ENCODE data around the gene MTUS2. TPM values are rescaled to one million over a fixed set of nuclear protein-coding genes. Genes with fewer than 3 reads are reported as not detected.

Gene MTUS2
- total RNA-seq (2021; fragmentation: NEBNext Ultra II Directional; extraction: Animal tissue kit (Norgen Biotek cat#: 25700)): under 1 TPM in 5 of 6 experiments, not detected in 1; 0.07 to 0.15 (median 0.14) TPM
- long read RNA-seq: 0 reads

DNA sequence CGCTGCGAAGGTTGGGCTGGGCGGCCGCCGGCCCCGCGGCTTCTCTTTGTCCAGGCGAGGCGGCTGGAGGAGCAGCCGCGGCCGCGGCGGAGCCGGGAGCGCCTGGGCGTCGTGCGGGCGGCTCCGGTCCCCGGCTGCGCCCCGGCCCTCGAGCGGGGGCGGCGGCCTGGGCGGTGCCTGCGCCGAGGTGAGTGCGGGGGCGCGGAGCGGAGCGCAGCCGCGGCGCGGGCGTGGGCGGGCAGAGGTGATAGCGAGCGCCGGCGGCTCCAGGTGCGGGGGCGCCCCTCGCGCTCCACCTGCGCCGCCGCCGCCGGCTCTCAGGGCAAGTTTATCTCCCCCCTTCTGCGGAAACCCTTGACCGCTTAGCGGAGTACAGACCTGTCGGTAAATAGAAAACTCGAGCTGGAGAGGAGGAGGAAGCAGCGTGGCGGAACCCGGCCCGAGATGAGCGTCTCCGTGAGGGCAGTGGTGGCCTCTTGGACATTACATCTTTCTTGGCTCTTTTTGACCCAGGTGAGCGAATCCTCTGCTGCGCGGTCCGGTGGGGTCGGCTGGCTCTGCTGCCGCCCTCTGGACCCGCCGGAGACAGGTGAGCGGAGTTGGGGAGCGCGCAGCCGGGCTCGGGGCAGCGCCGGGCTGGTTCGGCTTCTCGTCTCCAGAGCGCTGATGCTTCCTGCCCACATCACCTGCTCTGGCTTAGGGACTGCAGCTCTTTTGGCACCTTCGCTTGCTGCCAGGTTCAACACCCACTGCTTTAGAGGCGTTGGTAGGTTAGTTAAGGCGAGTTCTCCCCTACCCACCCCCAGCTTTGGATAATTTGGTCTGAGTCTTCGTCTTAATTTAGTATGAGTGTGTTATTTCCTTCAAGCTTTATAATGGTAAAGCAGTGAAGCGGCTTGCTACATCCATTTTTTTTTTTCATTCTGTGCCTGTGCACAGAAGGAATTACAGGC, at the start of gene MTUS2:
Gene MTUS2 (plus strand): TSS at position 241 of the 953 bp plus-strand sequence.
- H3K27me3 Mint-ChIP-seq (ENCODE audit: insufficient read depth): peaks cover 32% of the 10 kb centered on the region
- H3K36me3 Mint-ChIP-seq (ENCODE audit: low read depth): 0 out of 2 replicates have a peak, but pooled peaks cover 6% of the 10 kb centered on the region
- H3K4me3 Mint-ChIP-seq: peak within 1 kb of the TSS; percentile 78
- no peaks in the 10 kb centered on the region for H3K4me1 Mint-ChIP-seq (ENCODE audit: low read depth)
- H3K9me3 Mint-ChIP-seq: peaks cover 4% of the 10 kb centered on the region; the same call in 1 of the 2 replicates
- H3K27ac Mint-ChIP-seq: no peak within 1 kb of the TSS
- no peak for DNase-seq
- TF ChIP-seq, protein P1, sequence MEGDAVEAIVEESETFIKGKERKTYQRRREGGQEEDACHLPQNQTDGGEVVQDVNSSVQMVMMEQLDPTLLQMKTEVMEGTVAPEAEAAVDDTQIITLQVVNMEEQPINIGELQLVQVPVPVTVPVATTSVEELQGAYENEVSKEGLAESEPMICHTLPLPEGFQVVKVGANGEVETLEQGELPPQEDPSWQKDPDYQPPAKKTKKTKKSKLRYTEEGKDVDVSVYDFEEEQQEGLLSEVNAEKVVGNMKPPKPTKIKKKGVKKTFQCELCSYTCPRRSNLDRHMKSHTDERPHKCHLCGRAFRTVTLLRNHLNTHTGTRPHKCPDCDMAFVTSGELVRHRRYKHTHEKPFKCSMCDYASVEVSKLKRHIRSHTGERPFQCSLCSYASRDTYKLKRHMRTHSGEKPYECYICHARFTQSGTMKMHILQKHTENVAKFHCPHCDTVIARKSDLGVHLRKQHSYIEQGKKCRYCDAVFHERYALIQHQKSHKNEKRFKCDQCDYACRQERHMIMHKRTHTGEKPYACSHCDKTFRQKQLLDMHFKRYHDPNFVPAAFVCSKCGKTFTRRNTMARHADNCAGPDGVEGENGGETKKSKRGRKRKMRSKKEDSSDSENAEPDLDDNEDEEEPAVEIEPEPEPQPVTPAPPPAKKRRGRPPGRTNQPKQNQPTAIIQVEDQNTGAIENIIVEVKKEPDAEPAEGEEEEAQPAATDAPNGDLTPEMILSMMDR (IDR thresholded peaks at IDR 0.05): no peak

DNA sequence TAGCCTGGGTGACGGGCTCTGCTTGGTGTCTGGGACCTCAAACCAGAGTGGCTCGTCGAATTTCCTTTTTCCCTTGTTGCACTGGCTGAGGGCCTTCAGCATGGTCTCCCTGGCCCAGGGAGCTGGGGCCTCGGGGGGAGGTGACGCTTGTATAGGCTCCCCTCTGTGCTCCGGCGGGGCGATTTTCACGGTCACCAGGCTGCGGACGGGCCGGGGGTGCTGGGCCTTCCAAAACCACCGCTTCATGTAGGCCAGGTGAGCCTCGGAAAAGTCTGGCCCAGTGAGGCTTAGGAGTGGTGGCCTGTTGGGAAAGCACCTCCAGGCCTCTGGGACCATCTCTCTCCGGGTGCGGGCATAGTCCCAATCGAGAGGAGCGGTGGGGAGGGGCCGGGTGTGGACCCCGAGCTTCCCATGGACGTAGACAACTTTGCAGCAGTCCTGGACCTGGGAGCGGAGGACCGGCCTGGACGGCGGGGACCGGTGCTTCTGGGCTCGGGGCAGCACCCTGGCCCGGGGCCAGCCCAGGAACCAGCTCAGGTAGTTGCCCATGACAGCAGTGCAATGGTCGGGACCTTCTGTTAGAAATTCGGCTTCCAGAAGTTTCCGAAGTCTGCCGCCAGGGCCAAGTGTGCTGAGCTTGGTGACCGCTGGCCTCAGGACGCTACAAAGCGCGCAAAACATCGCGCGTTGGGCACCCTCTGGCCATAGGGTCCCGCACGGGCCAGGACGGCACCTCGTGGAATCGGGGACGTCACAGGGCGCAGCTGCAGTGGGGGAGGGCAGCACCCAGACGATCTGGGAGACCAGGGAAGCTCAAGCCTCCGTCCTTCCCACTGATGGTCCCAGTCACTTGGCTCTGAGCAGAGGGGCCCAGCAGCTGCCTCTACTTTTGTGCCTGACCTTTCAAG, 41.6 kb upstream of the MTUS2 start:
- no peak for DNase-seq
- H3K36me3 Mint-ChIP-seq (ENCODE audit: low read depth): peaks cover 6% of the 10 kb centered on the region
- peaks cover 28% of the 10 kb centered on the region for H3K27me3 Mint-ChIP-seq (ENCODE audit: insufficient read depth)
- H3K27ac Mint-ChIP-seq: no peak overlapping the region
- TF ChIP-seq, protein P1 (IDR thresholded peaks at IDR 0.05): no peak
- no peaks in the 10 kb centered on the region for H3K4me1 Mint-ChIP-seq (ENCODE audit: low read depth)
- no peak overlapping the region for H3K4me3 Mint-ChIP-seq
- H3K9me3 Mint-ChIP-seq: peaks cover 10% of the 10 kb centered on the region

DNA sequence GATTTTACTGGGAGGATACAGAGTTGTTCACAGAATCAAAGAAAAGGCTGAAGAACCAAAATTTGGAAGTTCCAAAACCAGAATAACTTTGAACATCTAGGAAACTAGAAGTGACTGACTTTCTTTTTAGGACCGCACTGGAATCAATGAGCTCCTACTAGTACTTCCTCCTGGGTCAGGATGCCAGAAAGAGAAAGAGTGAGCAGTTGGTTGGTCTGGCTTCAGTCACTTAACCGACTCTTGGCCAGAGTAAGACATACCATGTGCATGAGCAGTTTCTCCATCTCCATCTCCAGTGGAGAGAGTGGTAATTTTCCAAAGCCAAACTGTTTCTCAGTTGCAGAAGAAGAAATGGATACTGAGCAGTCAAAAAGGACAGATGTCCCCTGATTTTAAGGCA, 27.1 kb upstream of the MTUS2 start:
- Mint-ChIP-seq H3K4me3 (peak overlapping the region; percentile 33), H3K27ac (peak overlapping the region; percentile 63), H3K4me1 (ENCODE audit: low read depth) (peaks cover 28% of the 10 kb centered on the region), H3K27me3 (ENCODE audit: insufficient read depth) (peaks cover 3% of the 10 kb centered on the region; the same call in 1 of the 2 replicates), H3K9me3 (no peaks in the 10 kb centered on the region), H3K36me3 (ENCODE audit: low read depth) (no peaks in the 10 kb centered on the region)
- TF ChIP-seq, protein P1 (IDR thresholded peaks at IDR 0.05): no peak
- peak; percentile 90 for DNase-seq

DNA sequence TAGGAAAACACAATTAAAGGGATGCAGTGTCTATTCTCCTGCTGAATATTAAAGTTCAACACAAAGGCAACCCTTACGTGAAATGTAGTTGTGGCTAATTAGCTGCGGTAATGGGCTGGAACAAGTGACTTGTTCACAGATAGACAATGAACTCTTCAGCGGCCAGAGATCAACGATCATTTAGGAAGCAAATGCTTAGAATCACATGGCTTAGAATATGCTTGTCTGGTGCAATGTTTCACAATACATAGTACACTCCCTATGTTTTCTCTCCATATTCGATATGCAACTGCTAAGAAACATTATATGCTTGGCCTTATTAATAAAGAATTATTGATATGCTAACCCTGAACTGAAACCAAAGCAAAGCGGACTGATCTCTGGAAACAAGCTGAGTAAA, 25.7 kb upstream of the MTUS2 start:
- no peaks in the 10 kb centered on the region for H3K9me3 Mint-ChIP-seq
- H3K27ac Mint-ChIP-seq: no peak overlapping the region
- no peak for DNase-seq
- H3K4me3 Mint-ChIP-seq: no peak overlapping the region
- H3K4me1 Mint-ChIP-seq (ENCODE audit: low read depth): peaks cover 33% of the 10 kb centered on the region
- no peaks in the 10 kb centered on the region; the same call in 1 of the 2 replicates for H3K27me3 Mint-ChIP-seq (ENCODE audit: insufficient read depth)
- H3K36me3 Mint-ChIP-seq (ENCODE audit: low read depth): no peaks in the 10 kb centered on the region
- TF ChIP-seq, protein P1 (IDR thresholded peaks at IDR 0.05): no peak

DNA sequence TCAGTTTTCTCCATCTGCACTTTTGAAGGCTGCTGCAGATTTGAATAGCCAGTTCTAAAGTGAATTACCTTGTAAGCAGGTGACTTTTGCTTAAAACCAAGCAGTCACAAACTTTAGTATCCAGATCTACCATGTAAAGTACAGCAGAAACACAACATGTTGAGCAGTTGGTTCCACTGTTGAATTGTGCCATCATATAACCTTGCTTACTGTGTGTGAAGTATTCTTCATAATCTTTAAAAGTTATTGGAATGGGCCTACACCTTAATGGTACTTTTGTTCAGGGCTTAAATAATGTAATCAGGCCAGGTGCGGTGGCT, 23.2 kb upstream of the MTUS2 start:
- Mint-ChIP-seq H3K36me3 (ENCODE audit: low read depth) (no peaks in the 10 kb centered on the region), H3K4me1 (ENCODE audit: low read depth) (peaks cover 33% of the 10 kb centered on the region), H3K9me3 (no peaks in the 10 kb centered on the region), H3K27ac (no peak overlapping the region), H3K4me3 (peak overlapping the region; percentile 89; the same call in 1 of the 2 replicates), H3K27me3 (ENCODE audit: insufficient read depth) (no peaks in the 10 kb centered on the region; the same call in 1 of the 2 replicates)
- TF ChIP-seq, protein P1 (IDR thresholded peaks at IDR 0.05): peak; percentile 56
- DNase-seq: no peak

Measured in HFFc6 (cell line).